Measurements from ENCODE around the gene DPT.
A peak's percentile ranks its signal among the peaks of the same experiment; 100 is the strongest.
"Not testable (repeated sequence)": the region's sequence is repeated elsewhere in the genome, so short reads cannot be mapped to it uniquely, and the experiment has no call there.

DPT gene

DNA sequence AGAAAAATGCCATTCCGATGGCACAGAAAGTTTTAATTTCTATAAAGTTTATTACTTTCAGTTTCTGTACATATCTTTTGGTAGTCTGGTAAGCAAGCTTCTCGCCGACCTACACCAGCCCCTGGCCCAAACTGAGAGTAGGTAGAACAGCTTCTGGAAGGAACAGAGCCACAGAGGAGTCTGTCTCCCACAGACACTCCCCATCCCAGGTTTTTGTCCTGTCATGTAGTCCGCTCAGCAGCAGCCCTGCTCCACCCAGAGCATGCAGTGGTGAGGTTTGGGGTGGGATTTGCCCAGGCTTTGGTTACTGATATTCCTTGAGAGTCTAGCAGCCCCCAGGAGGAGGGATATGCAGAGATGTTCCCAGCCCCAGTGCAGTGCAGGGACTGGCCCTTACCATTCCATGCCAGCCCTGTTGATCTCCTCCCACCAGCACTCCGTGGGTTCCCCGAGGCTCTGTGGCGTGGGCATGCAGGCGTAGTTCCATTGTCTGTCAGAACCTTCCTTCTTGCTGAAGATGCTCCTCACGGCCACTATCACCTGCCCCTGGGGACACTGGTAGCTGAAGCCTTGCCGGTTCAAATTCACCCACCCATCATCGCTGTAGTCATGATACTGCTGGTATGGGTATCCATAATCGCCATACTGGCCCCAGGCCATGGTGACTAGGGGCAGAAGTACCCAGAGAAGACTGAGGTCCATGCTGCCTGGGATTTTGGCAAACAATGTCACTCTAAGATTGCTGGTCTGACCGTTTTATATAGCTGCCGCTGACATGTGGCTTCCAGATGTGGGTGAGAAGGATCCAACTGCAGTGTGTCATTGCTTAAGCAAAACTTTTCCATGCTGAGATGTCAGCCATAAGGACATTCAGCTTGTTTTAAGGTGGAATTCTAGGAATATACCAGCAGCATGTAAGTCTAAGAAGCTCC, at the start of gene DPT:
DPT (minus strand) TSS at position 734 of the 932 bp plus-strand sequence; CDS start at position 702, 32 bp downstream.
- DNase-seq, result peak; percentile 91

DNA sequence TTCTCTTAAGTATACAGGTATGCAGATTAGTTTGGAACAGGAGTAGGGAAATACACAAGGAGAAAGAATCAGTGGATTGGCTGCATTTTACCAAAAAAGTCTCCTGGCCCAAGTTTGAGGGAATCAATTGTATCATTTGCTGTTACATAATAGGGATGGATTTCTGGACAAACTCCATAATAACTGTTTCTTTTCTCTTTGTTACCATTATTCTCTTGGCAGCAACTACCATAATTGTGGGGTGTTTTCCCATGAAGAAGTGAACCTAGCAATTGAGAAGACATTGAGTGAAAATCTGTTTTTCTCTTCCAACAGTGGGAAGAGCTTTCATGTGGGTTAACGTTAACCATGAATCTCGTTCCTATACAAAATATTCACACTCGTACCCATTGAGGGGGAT, 46.4 kb upstream of the DPT start:
- DNase-seq, result no peak

DNA sequence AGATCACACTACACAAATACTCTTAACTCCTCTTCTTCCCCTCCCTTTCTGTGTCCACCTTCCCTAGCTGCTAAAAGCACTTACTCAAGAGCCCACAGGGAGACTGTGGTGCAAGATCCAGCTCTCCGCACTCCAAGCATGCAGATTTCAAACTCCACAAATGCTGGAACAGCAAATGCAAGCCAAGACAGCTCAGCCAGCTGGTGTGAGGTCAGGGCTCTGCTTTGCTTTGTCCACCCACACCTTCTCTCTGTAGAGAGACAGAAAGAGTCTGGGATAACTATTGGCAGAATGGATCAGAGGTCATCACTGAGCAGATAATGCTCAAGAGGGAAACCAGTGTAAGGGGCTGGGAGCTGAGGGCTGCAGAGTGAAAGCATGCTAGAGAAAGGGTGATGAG, 45.2 kb upstream of the DPT start:
- DNase-seq, result peak; percentile 55

DNA sequence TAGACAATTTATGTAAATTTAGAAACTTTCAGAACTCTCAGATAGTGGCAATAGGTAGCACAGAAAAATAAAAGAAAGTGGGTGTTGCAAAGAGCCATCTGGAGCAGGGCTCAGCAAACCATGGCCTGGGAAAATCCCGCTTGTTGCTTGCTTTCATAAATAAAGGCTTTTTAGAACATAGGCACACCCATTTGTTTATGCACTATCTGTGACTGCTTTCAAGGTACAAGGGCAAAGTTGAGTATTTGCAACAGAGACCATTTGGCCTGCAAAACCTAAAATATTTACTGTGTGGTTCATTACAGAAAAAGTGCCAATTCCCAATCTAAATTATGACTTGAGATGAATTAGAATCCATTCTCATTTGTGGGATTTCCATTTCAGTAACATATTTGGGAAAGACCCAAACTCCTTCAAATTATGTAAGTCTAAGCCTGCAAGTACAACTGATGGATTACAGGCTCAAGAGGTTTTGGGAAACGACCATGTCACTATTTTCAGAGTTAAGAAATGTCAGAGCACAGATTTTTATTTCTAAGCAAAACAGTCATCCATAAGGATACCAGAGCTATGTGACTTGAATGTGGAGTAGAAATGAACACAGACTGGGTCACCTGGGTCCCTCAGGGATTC, 43.5 kb upstream of the DPT start:
- DNase-seq, result no peak

DNA sequence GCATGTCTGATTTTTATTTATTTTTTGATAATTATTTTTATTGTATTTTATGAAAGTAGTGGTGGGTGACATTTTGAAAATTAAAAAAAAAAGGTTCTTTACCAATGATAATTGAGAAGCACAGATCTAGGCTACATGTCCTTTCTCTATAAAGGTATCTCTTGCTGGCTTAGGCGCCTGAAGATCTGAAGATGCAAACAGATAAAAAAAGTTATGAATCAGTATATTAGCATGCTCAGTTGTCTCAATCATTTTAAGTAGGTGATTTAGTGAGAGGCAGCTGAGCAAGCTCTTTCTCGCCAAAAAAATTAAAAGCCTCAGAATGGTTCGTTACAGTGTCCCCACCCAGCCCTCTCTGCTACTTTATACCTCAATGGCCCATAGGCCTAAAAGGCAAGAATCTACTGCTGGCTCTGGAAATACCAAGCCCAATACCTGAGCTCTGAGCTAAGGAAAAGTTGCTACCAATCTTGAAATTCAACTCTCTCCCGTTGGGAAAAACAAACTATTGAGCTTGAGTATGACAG, 42.2 kb upstream of the DPT start:
- DNase-seq, result no peak

DNA sequence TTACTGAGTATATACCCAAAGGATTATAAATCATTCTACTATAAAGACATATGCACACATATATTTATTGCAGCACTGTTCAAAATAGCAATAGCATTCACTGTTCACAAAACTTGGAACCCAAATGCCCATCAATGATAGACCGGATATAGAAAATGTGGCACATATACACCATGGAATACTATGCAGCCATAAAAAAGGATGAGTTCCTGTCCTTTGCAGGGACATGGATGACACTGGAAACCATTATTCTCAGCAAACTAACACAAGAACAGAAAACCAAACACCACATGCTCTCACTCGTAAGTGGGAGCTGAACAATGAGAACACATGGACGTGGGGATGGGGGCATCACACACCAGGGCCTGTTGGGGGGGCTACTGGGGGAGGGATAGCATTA, 40.9 kb upstream of the DPT start:
- not testable (repeated sequence) for DNase-seq

DNA sequence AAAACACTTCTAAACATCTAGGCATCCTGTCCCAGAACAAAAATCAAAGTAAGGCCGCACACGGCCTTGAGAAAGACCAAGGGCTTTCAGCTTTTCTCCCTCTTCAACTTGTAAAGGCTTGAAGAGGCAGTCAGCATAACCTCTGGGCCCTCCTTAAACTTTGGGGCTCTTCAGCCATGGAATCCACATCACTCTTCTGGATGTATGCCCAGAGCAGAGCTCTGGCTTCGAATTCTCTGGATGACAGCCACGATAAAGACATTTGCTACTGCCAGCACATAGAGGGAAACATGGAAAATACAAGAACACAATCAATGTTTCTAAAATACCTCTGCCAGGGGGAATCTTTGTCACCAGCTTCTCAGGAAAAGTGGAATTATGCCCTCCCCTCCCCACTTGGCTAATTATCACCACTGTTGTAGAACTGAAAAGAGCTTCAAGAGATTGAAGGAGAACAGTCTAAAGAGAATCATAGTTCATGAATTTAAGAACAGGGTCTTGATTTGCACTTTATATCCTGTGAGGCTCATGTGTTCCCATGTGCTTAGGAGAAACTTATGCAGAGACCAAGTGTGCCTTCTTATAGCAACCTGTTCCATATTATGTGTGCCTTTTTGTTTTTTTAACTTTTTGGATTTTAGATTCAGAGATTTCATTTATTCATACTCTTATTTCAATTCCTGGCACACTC, 39.0 kb upstream of the DPT start:
- DNase-seq, result peak; percentile 79

DNA sequence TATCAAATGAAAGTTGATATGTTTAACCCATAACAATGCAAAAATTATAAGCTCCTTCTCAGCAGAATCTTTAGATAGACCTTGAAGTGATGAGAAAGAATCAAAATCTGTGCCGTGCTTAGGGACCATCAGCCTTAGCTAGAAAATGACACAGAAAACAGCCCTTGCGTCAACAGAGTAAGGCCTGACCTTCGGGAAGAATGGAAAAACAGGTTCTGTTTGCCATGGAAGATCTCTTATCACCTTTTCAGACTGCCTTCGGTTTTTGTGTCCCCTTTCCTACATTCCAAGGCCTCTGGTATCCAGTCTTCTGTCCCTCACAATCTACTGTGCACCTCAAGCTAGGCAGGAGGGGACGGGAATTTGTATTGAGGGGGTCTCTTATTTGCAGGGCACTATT, 37.6 kb upstream of the DPT start:
- DNase-seq, result no peak

DNA sequence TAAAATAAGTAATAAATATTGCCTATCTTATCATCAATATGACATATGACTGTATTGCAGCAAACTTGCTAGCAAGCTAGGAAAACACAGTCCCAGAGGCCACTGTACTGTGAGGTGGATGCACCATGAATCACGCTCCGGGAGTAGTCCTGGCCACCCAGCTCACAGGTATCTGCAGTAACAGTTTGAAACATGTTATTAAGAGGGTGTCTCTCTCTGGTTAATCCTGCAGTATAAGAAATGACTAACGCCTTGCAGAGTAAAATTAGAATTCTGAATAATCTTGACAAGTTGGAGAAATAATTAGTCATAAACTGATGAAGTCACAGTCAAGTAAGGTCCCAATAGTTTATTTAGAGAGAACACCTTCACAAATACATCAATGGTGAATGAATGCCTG, 34.0 kb upstream of the DPT start:
- DNase-seq, result no peak

DNA sequence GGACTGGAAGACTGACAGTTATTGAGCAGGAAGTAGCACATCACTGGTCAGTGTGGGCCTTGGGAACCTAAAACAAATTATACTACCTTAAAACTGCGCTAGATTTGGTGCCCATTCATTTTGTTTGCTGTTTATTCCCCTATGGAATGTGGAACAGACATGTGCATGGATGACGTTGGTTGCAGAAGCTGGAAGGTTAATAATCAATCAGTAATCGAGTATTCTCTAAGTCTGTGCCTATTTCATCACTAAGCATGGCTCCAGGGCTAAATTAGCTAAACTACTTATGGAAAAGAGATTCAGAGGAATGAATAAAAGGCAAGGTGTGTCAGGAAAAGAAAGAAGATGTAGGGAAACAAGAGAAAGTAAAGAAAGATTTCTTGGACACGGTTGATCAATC, 33.5 kb upstream of the DPT start:
- no peak for DNase-seq

DNA sequence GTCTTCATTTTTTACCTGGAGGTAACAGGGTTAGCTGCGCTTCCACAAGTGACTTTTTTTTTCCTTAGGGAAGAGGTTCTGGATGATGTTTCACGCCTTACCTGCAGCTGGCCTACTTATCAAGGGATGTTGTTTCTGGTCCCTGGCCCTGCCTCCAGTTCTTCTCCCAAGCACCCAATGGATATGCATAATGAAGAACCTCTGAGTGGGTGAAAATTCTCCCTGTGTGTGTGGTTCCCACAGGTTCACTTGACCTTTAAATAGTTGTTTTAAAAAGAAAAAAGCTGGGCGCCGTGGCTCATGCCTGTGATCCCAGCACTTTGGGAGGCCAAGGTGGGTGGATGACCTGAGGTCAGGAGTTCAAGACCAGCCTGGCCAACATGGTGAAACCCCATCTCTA, 31.8 kb upstream of the DPT start:
- no peak for DNase-seq

DNA sequence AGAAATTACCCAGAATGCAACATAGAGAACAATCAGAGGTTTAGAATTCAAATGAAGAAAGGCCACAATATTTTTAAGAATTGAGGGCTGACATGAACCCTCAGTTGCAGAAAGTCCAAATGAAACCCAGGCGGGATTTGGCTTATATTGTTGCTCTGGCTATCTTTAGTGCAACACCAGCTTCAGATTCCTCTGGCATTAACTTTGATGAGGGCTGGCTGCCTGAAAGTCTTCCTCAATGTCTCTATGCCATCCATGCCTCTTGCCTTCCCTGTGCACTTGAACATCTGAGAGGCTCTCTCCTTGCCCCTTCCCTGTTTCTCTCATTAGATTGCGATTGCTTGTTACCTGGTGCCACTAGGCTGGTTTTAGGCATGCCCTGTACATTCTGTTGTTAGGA, 31.2 kb upstream of the DPT start:
- no peak for DNase-seq

DNA sequence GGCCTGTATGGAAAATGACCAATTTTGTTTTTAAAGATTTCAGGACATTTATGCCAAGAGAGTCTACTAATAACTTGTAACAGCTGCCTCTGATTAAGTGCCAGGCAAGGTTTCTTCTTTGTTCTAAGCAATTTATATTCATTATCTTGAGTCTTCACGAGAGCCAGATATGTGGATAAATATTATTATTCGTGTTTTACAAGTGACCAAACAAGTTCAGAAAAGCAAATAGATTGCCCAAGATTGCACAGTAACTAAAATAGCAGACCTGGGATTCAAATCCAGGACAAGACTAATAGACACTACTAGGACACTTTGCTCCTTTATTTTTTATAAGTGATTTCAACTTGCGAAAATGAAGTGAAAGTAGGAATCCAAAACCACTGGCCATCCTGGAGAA, 30.1 kb upstream of the DPT start:
- no peak for DNase-seq

DNA sequence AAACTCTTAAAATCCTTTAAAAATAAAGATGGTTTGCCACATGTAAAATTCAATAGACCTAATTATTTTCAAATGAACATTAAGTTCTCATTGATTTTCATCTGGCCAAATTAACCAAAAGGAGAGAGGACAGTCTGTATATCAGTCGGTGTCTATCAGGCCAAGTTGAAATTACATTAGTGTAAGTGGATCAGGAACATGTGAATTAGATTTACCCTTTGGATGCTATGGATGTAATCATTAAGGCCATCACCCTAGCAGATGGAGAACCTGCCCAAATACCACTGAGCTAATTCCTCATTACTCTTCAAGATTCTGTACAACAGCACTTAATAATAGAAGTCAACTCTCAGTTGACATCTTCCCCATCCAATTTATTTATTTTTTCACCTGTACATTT, 29.5 kb upstream of the DPT start:
- DNase-seq, result no peak

DNA sequence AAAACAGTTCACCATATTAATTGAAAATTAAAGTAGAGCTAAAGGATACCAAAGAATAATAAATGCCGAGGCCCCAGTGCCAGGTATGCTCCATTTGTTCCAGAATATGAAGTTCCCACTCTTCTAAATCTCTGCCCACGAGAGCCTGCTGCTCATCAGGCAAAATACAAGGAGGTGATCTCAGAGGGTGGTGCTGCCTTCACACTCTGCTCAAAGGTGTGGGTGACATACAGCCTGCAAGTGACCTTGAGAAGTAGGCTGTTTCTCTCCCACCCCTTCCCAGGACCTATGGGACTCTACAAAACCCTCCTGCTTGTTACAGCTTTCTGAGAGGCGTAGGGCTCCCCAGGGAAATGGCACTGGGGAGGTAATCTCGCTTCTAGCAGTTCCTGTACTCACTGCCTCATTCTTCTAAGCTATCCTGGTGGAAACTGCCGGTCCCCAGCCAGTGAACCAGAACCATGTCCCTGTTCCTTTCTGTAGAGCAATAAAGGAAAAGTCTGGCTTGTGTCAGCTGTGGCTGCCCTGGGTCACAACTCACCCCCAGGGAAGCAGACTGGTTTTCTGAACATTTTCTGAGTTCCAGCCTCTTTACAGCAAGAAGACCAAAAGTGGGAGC, 26.9 kb upstream of the DPT start:
- no peak for DNase-seq

DNA sequence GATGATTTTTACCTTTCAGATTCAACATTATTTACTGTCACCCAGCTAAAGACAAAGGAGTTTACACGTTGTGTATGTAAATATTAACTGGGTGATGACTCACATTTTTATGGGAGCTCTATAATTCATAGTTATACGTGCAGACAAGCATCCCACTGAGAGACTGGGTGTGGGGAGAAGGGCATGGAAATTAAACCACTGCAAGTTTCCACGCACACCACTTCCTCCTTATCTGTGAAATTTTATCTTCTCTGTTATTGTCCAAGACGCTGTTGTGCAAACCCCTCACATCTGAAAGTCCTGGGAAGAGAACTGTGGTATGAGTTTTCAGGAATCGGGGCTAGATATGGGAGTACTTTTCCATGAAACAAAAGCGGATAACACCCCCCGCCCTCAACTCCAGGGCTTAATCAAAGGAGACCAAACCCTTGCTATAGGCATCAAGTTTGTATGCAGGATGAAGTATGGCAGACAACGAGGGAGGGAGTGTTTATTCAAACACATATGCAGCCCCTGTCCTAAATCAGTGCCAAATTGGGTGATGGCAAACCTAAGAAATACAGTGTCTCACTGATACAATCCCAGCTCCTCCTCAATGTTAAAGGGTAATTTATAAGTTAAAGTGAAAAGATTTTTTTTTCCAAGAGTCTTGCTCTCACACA, 23.3 kb upstream of the DPT start:
- peak; percentile 25 for DNase-seq

DNA sequence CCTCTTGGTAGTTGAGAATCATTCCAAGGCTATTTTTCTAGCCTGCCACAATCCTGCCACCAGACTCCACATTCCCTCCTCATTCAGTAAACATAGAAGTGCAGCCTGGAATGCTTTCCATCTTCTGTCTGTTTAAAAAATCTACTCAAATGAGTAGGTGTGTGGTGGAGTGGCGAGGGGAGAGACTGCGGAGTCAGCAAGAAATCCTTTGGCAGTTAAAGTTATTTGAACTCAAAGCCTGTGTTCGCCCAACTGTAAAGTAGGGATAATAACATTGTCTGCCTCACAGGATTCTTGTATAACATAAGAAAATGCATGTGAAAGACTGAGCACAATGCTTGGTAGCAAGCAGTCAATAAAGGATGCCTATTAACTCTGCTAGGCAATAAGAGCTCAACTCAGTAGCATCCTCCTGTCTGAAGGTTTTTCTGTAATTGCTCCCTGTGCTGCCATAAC, 22.2 kb upstream of the DPT start:
- no peak for DNase-seq

DNA sequence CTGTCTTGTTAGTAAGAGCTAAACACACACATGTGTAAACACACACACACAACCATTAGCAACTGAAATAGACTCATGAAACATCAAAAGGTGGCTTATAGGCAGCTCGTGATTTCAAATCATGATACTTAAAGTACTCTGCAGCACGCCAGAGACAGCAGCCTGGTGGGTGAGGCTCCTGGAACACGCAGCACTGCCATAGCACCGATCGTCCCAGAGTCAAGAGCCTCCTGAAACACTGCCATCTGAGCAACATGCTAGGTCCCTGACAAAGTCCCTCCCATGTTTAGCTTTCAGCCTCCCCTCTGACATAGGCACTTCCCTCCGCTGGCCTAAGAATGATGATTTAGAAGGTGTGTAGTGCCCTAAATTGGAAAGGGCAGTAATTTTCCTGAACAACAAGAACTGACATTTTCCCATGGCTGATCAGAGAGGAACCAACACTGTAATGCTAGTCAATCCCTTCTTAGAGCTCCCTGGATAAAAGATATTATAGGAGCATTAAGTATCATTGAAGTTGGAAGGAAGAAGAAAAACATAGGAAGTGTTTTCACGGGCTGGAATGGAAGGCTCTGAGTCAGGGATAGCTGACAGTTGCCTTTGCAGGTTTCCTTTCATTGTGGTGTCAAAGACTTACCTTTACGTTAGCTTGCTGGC, 14.1 kb upstream of the DPT start:
- DNase-seq, result no peak

DNA sequence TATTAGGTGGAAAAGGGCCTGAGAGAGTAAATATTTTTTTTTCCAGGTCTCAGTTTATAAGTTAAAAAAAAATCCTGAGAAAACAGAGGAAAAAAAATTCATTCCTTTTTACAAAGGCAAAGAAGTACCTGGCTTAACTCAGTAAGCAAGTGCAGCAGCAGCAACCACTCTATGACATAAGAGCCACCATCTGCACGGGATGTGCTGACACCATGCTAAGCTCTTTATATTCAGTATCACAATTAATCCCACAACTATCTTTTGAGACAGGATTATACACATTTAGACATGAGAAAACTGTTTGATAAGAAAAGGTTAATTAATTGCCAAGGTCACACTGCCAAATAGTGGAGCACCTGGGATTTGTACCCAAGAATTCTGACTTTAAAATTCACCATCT, 13.4 kb upstream of the DPT start:
- no peak for DNase-seq

DNA sequence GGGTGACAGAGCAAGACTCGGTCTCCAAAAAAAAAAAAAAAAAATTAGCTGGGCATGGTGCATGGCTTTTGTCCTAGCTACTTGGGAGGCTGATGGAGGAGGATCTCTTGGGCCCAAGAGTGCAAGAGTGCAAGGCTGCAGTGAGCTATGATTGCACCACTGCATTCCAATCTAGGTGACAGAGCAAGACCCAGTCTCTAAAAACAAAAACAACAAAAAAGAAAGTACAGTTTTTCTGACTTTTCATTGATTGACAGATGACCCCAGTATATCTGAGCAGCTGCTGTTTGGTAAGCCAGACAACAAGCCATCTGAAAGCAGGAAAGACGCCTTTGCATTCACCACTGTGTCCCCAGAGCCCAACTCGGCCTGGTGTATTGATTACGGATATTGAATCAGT, 10.9 kb upstream of the DPT start:
- no peak for DNase-seq

DNA sequence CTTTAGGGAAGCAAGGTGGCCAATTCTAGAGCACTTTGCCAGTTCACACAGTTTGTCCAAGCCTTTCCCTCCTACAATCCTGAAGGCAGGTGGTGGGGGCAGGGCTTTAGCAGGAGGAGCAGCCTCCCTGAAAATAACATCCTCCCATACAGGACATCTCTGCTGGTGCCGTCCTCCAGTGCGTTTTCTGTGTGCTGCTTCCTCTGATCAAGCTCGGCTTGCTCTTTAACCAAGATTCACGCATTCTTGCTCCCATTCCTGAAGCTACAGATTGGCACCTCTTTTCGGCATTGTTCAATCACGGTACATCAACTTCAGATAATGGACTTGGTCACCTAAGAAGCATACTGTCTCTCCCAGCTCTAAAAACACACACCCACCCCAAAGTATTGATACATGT, 7.5 kb upstream of the DPT start:
- DNase-seq, result no peak

DNA sequence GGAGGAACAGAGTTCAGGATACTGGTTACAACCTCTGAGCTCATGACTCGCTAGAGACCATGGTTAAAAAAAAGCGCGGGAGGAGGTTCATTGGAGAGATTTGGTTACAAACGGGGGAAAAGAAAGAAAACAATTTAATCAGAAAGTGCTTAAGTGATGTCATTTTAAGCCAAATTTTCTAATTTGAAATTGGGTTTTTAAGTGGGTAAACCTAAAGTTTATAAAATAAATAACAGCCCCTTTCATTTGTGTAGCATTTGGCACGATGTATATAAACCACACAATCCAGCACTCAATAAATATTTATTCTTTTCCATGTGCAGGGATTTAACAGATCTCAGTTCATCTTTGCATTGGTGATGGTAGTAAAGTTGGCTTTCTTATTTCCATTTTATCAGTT, 7.0 kb upstream of the DPT start:
- DNase-seq, result no peak
